ENCODE results near the gene BBS2. TPM values are rescaled to one million over a fixed set of nuclear protein-coding genes. Genes with fewer than 3 reads are reported as not detected.

The BBS2 gene
- polyA plus RNA-seq, 4 donors: 14.3 to 32.1 (median 20.0) TPM

- no peak for FAIRE-seq
- 57 to 73% (median 67%) methylated on average over 2 of the region's 2 CpGs for WGBS, 3 donors
- no peak overlapping the region for H3K4me3 ChIP-seq (ENCODE audit: low read depth in 1 of 3, low read length in 3 of 3)
These were observed 72.5 kb downstream of the BBS2 start for GRCh38 chr16:56447286-56447685.

GRCh38 chr16:56438038-56438437 lies 81.8 kb downstream of the BBS2 start:
- no peak for FAIRE-seq
- no peak for DNase-seq
- Histone ChIP-seq H3K4me3 (ENCODE audit: low read depth in 1 of 3, low read length in 3 of 3) (no peak overlapping the region), H3K27ac (ENCODE audit: low read depth in 1 of 3, low read length in 2 of 3) (no peak overlapping the region), H3K9me3 (ENCODE audit: control insufficient read depth in 2 of 2, insufficient read depth in 1 of 2, low read depth in 1 of 2, low read length in 1 of 2) (no peaks in the 10 kb centered on the region), H3K4me1 (ENCODE audit: control insufficient read depth in 3 of 3, insufficient read depth in 2 of 3, low read depth in 1 of 3, low read length in 2 of 3) (no peaks in the 10 kb centered on the region), H3K36me3 (ENCODE audit: control insufficient read depth in 3 of 3, insufficient read depth in 2 of 3, low read depth in 1 of 3, low read length in 3 of 3) (peaks cover 10 to 25% (median 12%) of the 10 kb centered on the region in 3 donors), H3K27me3 (ENCODE audit: control insufficient read depth in 3 of 3, insufficient read depth in 3 of 3, low read length in 3 of 3) (no peaks in the 10 kb centered on the region)
- WGBS, 3 donors: 88 to 100% (median 100%) methylated on average over 1 of the region's 1 CpG

More at GRCh38 chr16:56447286-56447685, 72.5 kb downstream of the BBS2 start:
- peaks cover 2 to 17% (median 4%) of the 10 kb centered on the region in 3 donors for H3K36me3 ChIP-seq (ENCODE audit: control insufficient read depth in 3 of 3, insufficient read depth in 2 of 3, low read depth in 1 of 3, low read length in 3 of 3)
- no peaks in the 10 kb centered on the region for H3K27me3 ChIP-seq (ENCODE audit: control insufficient read depth in 3 of 3, insufficient read depth in 3 of 3, low read length in 3 of 3)
- peaks cover 4 to 15% (median 9%) of the 10 kb centered on the region in 3 donors for H3K4me1 ChIP-seq (ENCODE audit: control insufficient read depth in 3 of 3, insufficient read depth in 2 of 3, low read depth in 1 of 3, low read length in 2 of 3)
- DNase-seq: no peak
- peak overlapping the region in 1 of 3 donors; percentile 1 for H3K27ac ChIP-seq (ENCODE audit: low read depth in 1 of 3, low read length in 2 of 3)
- no peaks in the 10 kb centered on the region for H3K9me3 ChIP-seq (ENCODE audit: control insufficient read depth in 2 of 2, insufficient read depth in 1 of 2, low read depth in 1 of 2, low read length in 1 of 2)

GRCh38 chr16:56436258-56436657 lies 83.6 kb downstream of the BBS2 start:
- no peak for DNase-seq
- H3K36me3 ChIP-seq (ENCODE audit: control insufficient read depth in 3 of 3, insufficient read depth in 2 of 3, low read depth in 1 of 3, low read length in 3 of 3): peaks cover 8 to 21% (median 11%) of the 10 kb centered on the region in 3 donors
- no peak overlapping the region for H3K27ac ChIP-seq (ENCODE audit: low read depth in 1 of 3, low read length in 2 of 3)
- no peak overlapping the region for H3K4me3 ChIP-seq (ENCODE audit: low read depth in 1 of 3, low read length in 3 of 3)
- no peak for FAIRE-seq
- H3K4me1 ChIP-seq (ENCODE audit: control insufficient read depth in 3 of 3, insufficient read depth in 2 of 3, low read depth in 1 of 3, low read length in 2 of 3): no peaks in the 10 kb centered on the region
- no peaks in the 10 kb centered on the region for H3K9me3 ChIP-seq (ENCODE audit: control insufficient read depth in 2 of 2, insufficient read depth in 1 of 2, low read depth in 1 of 2, low read length in 1 of 2)
- no peaks in the 10 kb centered on the region for H3K27me3 ChIP-seq (ENCODE audit: control insufficient read depth in 3 of 3, insufficient read depth in 3 of 3, low read length in 3 of 3)

Other genes with a start within 250 kb of the BBS2 start
- 10 to 100 TPM; 55.9 to 75.1 (median 64.8) TPM for gene AMFR, start 94.5 kb downstream of the BBS2 start, polyA plus RNA-seq
- 10 to 100 TPM; 27.5 to 92.4 (median 51.0) TPM for gene NUDT21, start 68.7 kb downstream of the BBS2 start, polyA plus RNA-seq
- gene OGFOD1, start 68.5 kb downstream of the BBS2 start, polyA plus RNA-seq: 10 to 100 TPM in 2 of 4 donors, 1 to 10 TPM in 2; 5.9 to 30.2 (median 12.0) TPM
- not detected for gene MT4, start 45.0 kb upstream of the BBS2 start, polyA plus RNA-seq
- 1 to 10 TPM in 1 of 4 donors, under 1 TPM in 1, not detected in 2; 0.72 to 5.4 TPM for gene MT3, start 69.5 kb upstream of the BBS2 start, polyA plus RNA-seq
- gene MT2A, start 88.6 kb upstream of the BBS2 start, polyA plus RNA-seq: 100 to 1,000 TPM; 133 to 464 (median 194) TPM
- 100 to 1,000 TPM in 2 of 4 donors, 10 to 100 TPM in 2; 75.0 to 194 (median 119) TPM for gene MT1E, start 105.8 kb upstream of the BBS2 start, polyA plus RNA-seq
- gene MT1M, start 112.6 kb upstream of the BBS2 start, polyA plus RNA-seq: 100 to 1,000 TPM in 1 of 4 donors, 10 to 100 TPM in 1, 1 to 10 TPM in 2; 3.5 to 106 (median 8.6) TPM
- 100 to 1,000 TPM in 1 of 4 donors, 10 to 100 TPM in 2, 1 to 10 TPM in 1; 1.3 to 240 (median 21.3) TPM for gene MT1A, start 118.6 kb upstream of the BBS2 start, polyA plus RNA-seq
- not detected for gene MT1B, start 131.9 kb upstream of the BBS2 start, polyA plus RNA-seq
- gene MT1F, start 137.9 kb upstream of the BBS2 start, polyA plus RNA-seq: 100 to 1,000 TPM in 1 of 4 donors, 10 to 100 TPM in 3; 13.4 to 189 (median 29.1) TPM
- gene MT1G, start 148.0 kb upstream of the BBS2 start, polyA plus RNA-seq: 1,000 to 10,000 TPM in 1 of 4 donors, 100 to 1,000 TPM in 3; 193 to 1,801 (median 342) TPM
- 100 to 1,000 TPM in 1 of 4 donors, 10 to 100 TPM in 2, 1 to 10 TPM in 1; 3.6 to 930 (median 62.8) TPM for gene MT1H, start 149.8 kb upstream of the BBS2 start, polyA plus RNA-seq
- gene MT1X, start 162.4 kb upstream of the BBS2 start, polyA plus RNA-seq: 100 to 1,000 TPM in 3 of 4 donors, 10 to 100 TPM in 1; 93.7 to 776 (median 195) TPM
- 10 to 100 TPM; 14.1 to 32.1 (median 22.3) TPM for gene NUP93, start 210.1 kb upstream of the BBS2 start, polyA plus RNA-seq